IMR-90 (cell line): Measurements from ENCODE around the gene HHLA2. TPM values are rescaled to one million over a fixed set of nuclear protein-coding genes. Genes with fewer than 3 reads are reported as not detected.

Experiments
- ATAC-seq: fragments of 200-7000 bp; cut with Tn5 transposase; 2 replicates; pipeline ENCODE4 v1.9.1; 2020; ENCODE audit warnings: low read depth, mild to moderate bottlenecking, moderate library complexity
- BruUV-seq: library from RNA; stranded (reverse); fragments of 400-500 nt; replicated peaks from 2 replicates; lab custom pipeline; 2021; lab: Mats Ljungman, UMichigan
- CTCF ChIA-PET: fragments of 300-600 bp; formaldehyde crosslinking; extraction: SDS; loops from one replicate; lab custom pipeline; 2021; ENCODE audit warnings: antibody characterized with exemption; lab: Yijun Ruan, JAX
- POLR2A ChIA-PET: fragments of 300-600 bp; sonication (Branson Sonifier 250); formaldehyde crosslinking; loops from one replicate; lab custom pipeline; 2022; ENCODE audit warnings: antibody characterized with exemption; ENCODE audit not compliant: unreplicated experiment; lab: Charles Lee
- DNase-seq: peaks from one replicate; pipeline ENCODE4 v3.0.0; 2013
- H2AFZ ChIP-seq: replicated peaks from 2 replicates; pipeline ENCODE3; 2013; ENCODE audit warnings: low read length, mild to moderate bottlenecking; ENCODE audit not compliant: poor library complexity
- H2AK5ac ChIP-seq: 2 replicates; pipeline ENCODE4 v1.6.1; 2013; ENCODE audit warnings: low read depth, low read length, inconsistent platforms
- H2AK9ac ChIP-seq: replicated peaks from 2 replicates; pipeline ENCODE3; 2013; ENCODE audit warnings: mild to moderate bottlenecking, low read depth, low read length, moderate library complexity; ENCODE audit not compliant: poor library complexity
- H2BK120ac ChIP-seq: 2 replicates; pipeline ENCODE4 v1.6.1; 2013; ENCODE audit warnings: low read depth, low read length, inconsistent platforms
- H2BK15ac ChIP-seq: 3 replicates; pipeline ENCODE4 v1.6.1; 2013; ENCODE audit warnings: low read depth, low read length, inconsistent platforms
- H2BK20ac ChIP-seq: 2 replicates; pipeline ENCODE4 v1.6.1; 2013; ENCODE audit warnings: low read depth, mild to moderate bottlenecking, inconsistent platforms, low read length, moderate library complexity
- H2BK5ac ChIP-seq: 2 replicates; pipeline ENCODE4 v1.6.1; 2013; ENCODE audit warnings: mild to moderate bottlenecking, low read depth, low read length, inconsistent platforms; ENCODE audit not compliant: poor library complexity, severe bottlenecking
- H3K14ac ChIP-seq: replicated peaks from 2 replicates; pipeline ENCODE4 v1.6.1; 2013; ENCODE audit warnings: low read depth, low read length, inconsistent platforms
- H3K18ac ChIP-seq: 2 replicates; pipeline ENCODE4 v1.6.1; 2013; ENCODE audit warnings: low read depth, low read length, control low read depth
- H3K23ac ChIP-seq: 2 replicates; pipeline ENCODE4 v1.6.1; 2013; ENCODE audit warnings: low read depth, low read length, inconsistent platforms
- H3K27ac ChIP-seq: 2 replicates; pipeline ENCODE4 v1.5.1; 2013; ENCODE audit warnings: mild to moderate bottlenecking, control low read depth, low read length; ENCODE audit not compliant: insufficient read depth
- H3K27me3 ChIP-seq: 2 replicates; pipeline ENCODE4 v1.6.1; 2013; ENCODE audit warnings: low read length; ENCODE audit not compliant: control insufficient read depth, insufficient read depth
- H3K36me3 ChIP-seq: 2 replicates; pipeline ENCODE4 v1.6.1; 2013; ENCODE audit warnings: low read length, mixed read lengths; ENCODE audit not compliant: control insufficient read depth, insufficient read depth
- H3K4ac ChIP-seq: 2 replicates; pipeline ENCODE4 v1.6.1; 2013; ENCODE audit warnings: low read depth, low read length, inconsistent platforms
- H3K4me1 ChIP-seq: 2 replicates; pipeline ENCODE4 v1.6.1; 2013; ENCODE audit warnings: low read length, mixed read lengths; ENCODE audit not compliant: control insufficient read depth, insufficient read depth
- H3K4me2 ChIP-seq: 2 replicates; pipeline ENCODE4 v1.6.1; 2013; ENCODE audit warnings: low read depth, mild to moderate bottlenecking, control low read depth, low read length, moderate library complexity
- H3K4me3 ChIP-seq: 2 replicates; pipeline ENCODE4 v1.5.1; 2013; ENCODE audit warnings: low read depth, mild to moderate bottlenecking, control low read depth, low read length, moderate library complexity; ENCODE audit not compliant: insufficient read depth
- H3K56ac ChIP-seq: 2 replicates; pipeline ENCODE4 v1.6.1; 2013; ENCODE audit warnings: low read length, inconsistent platforms; ENCODE audit not compliant: insufficient read depth; ENCODE audit errors: extremely low read depth
- H3K79me1 ChIP-seq, 2 experiments: 2 replicates each; pipeline ENCODE4 v1.6.1; 2013; ENCODE audit warnings: low read length in 2 of 2, inconsistent platforms in 1 of 2, low read depth in 1 of 2
- H3K9ac ChIP-seq: 2 replicates; pipeline ENCODE4 v1.6.1; 2013; ENCODE audit warnings: low read depth, low read length, control low read depth
- H3K9me1 ChIP-seq: 2 replicates; pipeline ENCODE4 v1.6.1; 2013; ENCODE audit warnings: low read length, inconsistent platforms; ENCODE audit not compliant: insufficient read depth
- H3K9me3 ChIP-seq: 2 replicates; pipeline ENCODE4 v1.6.1; 2013; ENCODE audit warnings: low read length; ENCODE audit not compliant: control insufficient read depth, insufficient read depth
- H4K20me1 ChIP-seq: 2 replicates; pipeline ENCODE4 v1.6.1; 2013; ENCODE audit warnings: low read length, inconsistent platforms; ENCODE audit not compliant: insufficient read depth
- H4K5ac ChIP-seq: 2 replicates; pipeline ENCODE4 v1.6.1; 2013; ENCODE audit warnings: mild to moderate bottlenecking, low read depth, low read length, control low read depth
- H4K8ac ChIP-seq, 2 experiments: 2 replicates each; pipeline ENCODE4 v1.6.1; 2013; ENCODE audit warnings: low read depth in 2 of 2, low read length in 2 of 2, control low read depth in 1 of 2, inconsistent platforms in 1 of 2
- H4K91ac ChIP-seq: 2 replicates; pipeline ENCODE4 v1.6.1; 2013; ENCODE audit warnings: low read depth, low read length, inconsistent platforms; ENCODE audit not compliant: insufficient read depth
- BHLHE40 ChIP-seq: fragments of 150-350 bp; IDR thresholded peaks from 2 replicates; pipeline ENCODE4 v1.6.1; 2016; ENCODE audit warnings: mild to moderate bottlenecking, low read depth, low read length
- CEBPB ChIP-seq: IDR thresholded peaks from 2 replicates; pipeline ENCODE4 v1.6.1; 2012; ENCODE audit warnings: low read depth, low read length, improper control_type of control experiment
- CHD1 ChIP-seq: IDR thresholded peaks from 2 replicates; pipeline ENCODE4 v1.6.1; 2012; ENCODE audit warnings: low read depth, low read length, improper control_type of control experiment
- FOS ChIP-seq: fragments of 150-350 bp; IDR thresholded peaks from 2 replicates; pipeline ENCODE4 v1.6.1; 2016; ENCODE audit warnings: low read depth, low read length
- MAFK ChIP-seq: IDR thresholded peaks from 2 replicates; pipeline ENCODE4 v1.6.1; 2012; ENCODE audit warnings: low read depth, low read length, improper control_type of control experiment
- MAZ ChIP-seq: IDR thresholded peaks from 2 replicates; pipeline ENCODE4 v1.6.1; 2012; ENCODE audit warnings: low read depth, mild to moderate bottlenecking, low read length, improper control_type of control experiment, moderate library complexity, borderline replicate concordance
- MXI1 ChIP-seq: IDR thresholded peaks from 2 replicates; pipeline ENCODE4 v1.6.1; 2012; ENCODE audit warnings: low read depth, mild to moderate bottlenecking, low read length, moderate library complexity, borderline replicate concordance
- NFE2L2 ChIP-seq: fragments of 150-350 bp; IDR thresholded peaks from 2 replicates; pipeline ENCODE4 v1.6.1; 2016; ENCODE audit warnings: low read depth, mild to moderate bottlenecking, low read length
- POLR2A ChIP-seq: IDR thresholded peaks from 2 replicates; pipeline ENCODE4 v1.6.1; 2012; ENCODE audit warnings: mild to moderate bottlenecking, low read depth, low read length
- RAD21 ChIP-seq: IDR thresholded peaks from 2 replicates; pipeline ENCODE4 v1.6.1; 2012; ENCODE audit warnings: low read length, improper control_type of control experiment
- RCOR1 ChIP-seq: IDR thresholded peaks from 2 replicates; pipeline ENCODE4 v1.6.1; 2012; ENCODE audit warnings: mild to moderate bottlenecking, low read length, improper control_type of control experiment; ENCODE audit not compliant: insufficient replicate concordance
- RFX5 ChIP-seq: IDR thresholded peaks from 2 replicates; pipeline ENCODE4 v1.8.0; 2012; ENCODE audit warnings: low read depth, mild to moderate bottlenecking, low read length, moderate library complexity
- SMC3 ChIP-seq: fragments of 150-350 bp; IDR thresholded peaks from 2 replicates; pipeline ENCODE4 v1.6.1; 2016; ENCODE audit warnings: low read depth, mild to moderate bottlenecking, antibody characterized with exemption, low read length, moderate library complexity
- WGBS, 2 experiments: methylation state at CpG; one replicate each; pipeline versions ENCODE4 v1.1.5 to v1.1.7; 2013; ENCODE audit warnings: missing lambda C conversion rate in 2 of 2; ENCODE audit not compliant: insufficient read length in 1 of 2; ENCODE audit errors: extremely low coverage in 2 of 2; 5-methylcytosine and 5-hydroxymethylcytosine counted together
- dilution Hi-C: fragments of 300-500 bp; cut with HindIII; formaldehyde crosslinking; loops from one replicate; pipeline ENCODE4 v1.14.3; 2018; ENCODE audit warnings: low sequenced_read_pairs; ENCODE audit not compliant: unreplicated experiment
- in situ Hi-C: fragments of 300-500 bp; cut with MboI; formaldehyde crosslinking; loops from 3 replicates; pipeline ENCODE4 v1.14.3; 2019; ENCODE audit warnings: low sequenced_read_pairs, inconsistent platforms, mixed read lengths
- intact Hi-C: fragments of 100-400 bp; cut with micrococcal nuclease; formaldehyde crosslinking; loops from 2 replicates; pipeline ENCODE4 v1.10.0; 2022
- polyA plus RNA-seq, 3 experiments: library from polyadenylated mRNA; depleted of rRNA; stranded (reverse); fragments of >200 nt; gene quantifications; 2 replicates each; pipeline ENCODE4 v1.2.3, GENCODE V29; 2012; ENCODE audit warnings: low replicate concordance in 1 of 3
- total RNA-seq: library from RNA; depleted of rRNA; stranded (reverse); fragments of >200 nt; gene quantifications from 2 replicates; pipeline ENCODE4 v1.2.3, GENCODE V29; 2012
- TF ChIP-seq, protein P1 (sequence below): fragments of 150-350 bp; IDR thresholded peaks from 2 replicates; pipeline ENCODE4 v1.6.1; 2016; ENCODE audit warnings: low read depth, mild to moderate bottlenecking, low read length, moderate library complexity, borderline replicate concordance
- TF ChIP-seq, protein P2 (sequence below): fragments of 150-350 bp; IDR thresholded peaks from 2 replicates; pipeline ENCODE4 v1.6.1; 2017; ENCODE audit warnings: mild to moderate bottlenecking, antibody characterized with exemption, low read length, low read depth
- TF ChIP-seq, protein P3 (sequence below): conservative IDR thresholded peaks from 2 replicates; pipeline ENCODE4 v1.5.1; 2012; ENCODE audit warnings: mild to moderate bottlenecking, low read depth, low read length, improper control_type of control experiment

The HHLA2 gene
- total and polyA plus RNA-seq, 2 of the 4 experiments (the other 2 are of a cell fraction): not detected

DNA sequence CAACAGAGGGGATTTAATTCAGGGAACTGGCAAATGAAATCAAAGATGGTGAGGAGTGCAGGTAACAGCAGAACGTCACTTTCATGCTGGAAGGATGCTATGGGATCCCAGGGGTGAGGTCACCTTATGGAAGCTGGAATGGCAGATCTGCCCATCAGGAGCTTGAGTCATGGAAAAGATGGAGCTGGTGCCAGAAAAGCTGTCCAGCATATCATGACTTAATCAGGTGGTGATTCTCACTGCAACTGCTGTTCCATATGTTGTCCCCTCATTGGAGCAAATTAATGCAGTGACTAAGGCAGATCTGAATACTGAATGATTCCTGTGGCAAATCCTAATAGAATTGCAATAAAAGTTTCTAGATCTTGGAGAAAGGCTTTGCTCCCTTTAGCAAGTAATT, 38.4 kb downstream of the HHLA2 start:
- WGBS, 2 experiments: no CpG with 5 or more reads among the region's 1 CpG
- in situ Hi-C loops (no loop called here), intact Hi-C loops (no loop called here), dilution Hi-C loops (no loop called here)
- no peak overlapping the region for H4K5ac ChIP-seq
- no peak overlapping the region for H3K4me2 ChIP-seq
- H3K9ac ChIP-seq: no peak overlapping the region
- peak; percentile 21 for DNase-seq
- H3K27me3 ChIP-seq: no peaks in the 10 kb centered on the region; the same call in 1 of the 2 replicates
- H3K56ac ChIP-seq: no peak overlapping the region
- BruUV-seq: no TSS peak
- H2AFZ ChIP-seq: no peak overlapping the region
- no peak overlapping the region for H2BK20ac ChIP-seq
- H3K23ac ChIP-seq: no peak overlapping the region
- no peak overlapping the region for H2BK120ac ChIP-seq
- ChIA-PET CTCF (no interaction called here), POLR2A (no interaction called here)
- H2BK5ac ChIP-seq: no peak overlapping the region
- no peak overlapping the region for H3K27ac ChIP-seq
- H2AK9ac ChIP-seq: no peak overlapping the region
- H3K14ac ChIP-seq: no peak overlapping the region
- H2AK5ac ChIP-seq: no peak overlapping the region
- no peak overlapping the region for H2BK15ac ChIP-seq
- no peak overlapping the region for H3K4ac ChIP-seq
- H3K79me1 ChIP-seq: no peaks in the 10 kb centered on the region
- H3K36me3 ChIP-seq: no peaks in the 10 kb centered on the region
- H4K20me1 ChIP-seq: no peaks in the 10 kb centered on the region
- H4K91ac ChIP-seq: no peak overlapping the region
- no peak for TF ChIP-seq MAFK
- TF ChIP-seq FOS: no peak
- TF ChIP-seq RFX5: no peak
- TF ChIP-seq, protein P1, sequence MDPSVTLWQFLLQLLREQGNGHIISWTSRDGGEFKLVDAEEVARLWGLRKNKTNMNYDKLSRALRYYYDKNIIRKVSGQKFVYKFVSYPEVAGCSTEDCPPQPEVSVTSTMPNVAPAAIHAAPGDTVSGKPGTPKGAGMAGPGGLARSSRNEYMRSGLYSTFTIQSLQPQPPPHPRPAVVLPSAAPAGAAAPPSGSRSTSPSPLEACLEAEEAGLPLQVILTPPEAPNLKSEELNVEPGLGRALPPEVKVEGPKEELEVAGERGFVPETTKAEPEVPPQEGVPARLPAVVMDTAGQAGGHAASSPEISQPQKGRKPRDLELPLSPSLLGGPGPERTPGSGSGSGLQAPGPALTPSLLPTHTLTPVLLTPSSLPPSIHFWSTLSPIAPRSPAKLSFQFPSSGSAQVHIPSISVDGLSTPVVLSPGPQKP: no peak
- TF ChIP-seq MAZ: no peak
- no peak for TF ChIP-seq RAD21
- TF ChIP-seq POLR2A: no peak
- no peak for TF ChIP-seq RCOR1
- no peak for TF ChIP-seq NFE2L2
- TF ChIP-seq, protein P2, sequence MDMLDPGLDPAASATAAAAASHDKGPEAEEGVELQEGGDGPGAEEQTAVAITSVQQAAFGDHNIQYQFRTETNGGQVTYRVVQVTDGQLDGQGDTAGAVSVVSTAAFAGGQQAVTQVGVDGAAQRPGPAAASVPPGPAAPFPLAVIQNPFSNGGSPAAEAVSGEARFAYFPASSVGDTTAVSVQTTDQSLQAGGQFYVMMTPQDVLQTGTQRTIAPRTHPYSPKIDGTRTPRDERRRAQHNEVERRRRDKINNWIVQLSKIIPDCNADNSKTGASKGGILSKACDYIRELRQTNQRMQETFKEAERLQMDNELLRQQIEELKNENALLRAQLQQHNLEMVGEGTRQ: no peak
- no peak for TF ChIP-seq CHD1
- TF ChIP-seq CEBPB: no peak
- TF ChIP-seq SMC3: no peak
- TF ChIP-seq, protein P3, sequence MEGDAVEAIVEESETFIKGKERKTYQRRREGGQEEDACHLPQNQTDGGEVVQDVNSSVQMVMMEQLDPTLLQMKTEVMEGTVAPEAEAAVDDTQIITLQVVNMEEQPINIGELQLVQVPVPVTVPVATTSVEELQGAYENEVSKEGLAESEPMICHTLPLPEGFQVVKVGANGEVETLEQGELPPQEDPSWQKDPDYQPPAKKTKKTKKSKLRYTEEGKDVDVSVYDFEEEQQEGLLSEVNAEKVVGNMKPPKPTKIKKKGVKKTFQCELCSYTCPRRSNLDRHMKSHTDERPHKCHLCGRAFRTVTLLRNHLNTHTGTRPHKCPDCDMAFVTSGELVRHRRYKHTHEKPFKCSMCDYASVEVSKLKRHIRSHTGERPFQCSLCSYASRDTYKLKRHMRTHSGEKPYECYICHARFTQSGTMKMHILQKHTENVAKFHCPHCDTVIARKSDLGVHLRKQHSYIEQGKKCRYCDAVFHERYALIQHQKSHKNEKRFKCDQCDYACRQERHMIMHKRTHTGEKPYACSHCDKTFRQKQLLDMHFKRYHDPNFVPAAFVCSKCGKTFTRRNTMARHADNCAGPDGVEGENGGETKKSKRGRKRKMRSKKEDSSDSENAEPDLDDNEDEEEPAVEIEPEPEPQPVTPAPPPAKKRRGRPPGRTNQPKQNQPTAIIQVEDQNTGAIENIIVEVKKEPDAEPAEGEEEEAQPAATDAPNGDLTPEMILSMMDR: no peak
- TF ChIP-seq BHLHE40: no peak
- TF ChIP-seq MXI1: no peak
- no peaks in the 10 kb centered on the region for H3K9me1 ChIP-seq
- H3K4me1 ChIP-seq: no peaks in the 10 kb centered on the region
- no peak overlapping the region for H4K8ac ChIP-seq
- H3K9me3 ChIP-seq: no peaks in the 10 kb centered on the region
- H3K18ac ChIP-seq: no peak overlapping the region
- H3K4me3 ChIP-seq: no peak overlapping the region
- ATAC-seq: no peak
